Tibial nerve (tissue), 3 donors: ENCODE results near the gene FAM219B.

ENCODE experiments used
- CTCF ChIP-seq, 5 experiments: fragments of 200-600 bp in 3 of 5; fragments of 450-650 bp in 2 of 5; sonication (generic) in 3 of 5; IDR thresholded peaks; one replicate each; pipeline ENCODE4 v1.5.1; 2016 to 2019; ENCODE audit warnings: antibody characterized with exemption in 5 of 5, mild to moderate bottlenecking in 3 of 5, moderate library complexity in 2 of 5
- POLR2A ChIP-seq, 2 donors: fragments of 450-650 bp; IDR thresholded peaks; one replicate each; pipeline ENCODE4 v1.6.1; 2017; ENCODE audit warnings: antibody characterized with exemption in 2 of 2, mild to moderate bottlenecking in 2 of 2, moderate library complexity in 2 of 2

- TF ChIP-seq CTCF (IDR thresholded peaks at IDR 0.05) (no peak), POLR2A (IDR thresholded peaks at IDR 0.05) (no peak)
Observed at GRCh38 chr15:74891469-74891868, 15.2 kb downstream of the FAM219B start.
